A549 treated with ZK216348 at 1 μM for 4 hours (cell line): ENCODE measurements around the gene ITGA2. TPM values are rescaled to one million over a fixed set of nuclear protein-coding genes. Genes with fewer than 3 reads are reported as not detected.

Experiments used
- total RNA-seq: library from RNA; stranded (reverse); fragments of 200-300 nt; extraction: Qiagen RNA extraction; gene quantifications from 5 replicates; pipeline ENCODE4 v1.2.3, GENCODE V29; 2022; ENCODE audit warnings: low read depth

Gene ITGA2
- 11.7 to 21.3 TPM (median 17.2 TPM) in 5 replicates for total RNA-seq

GRCh38 chr5:52989025-52989780, at the start of gene ITGA2:
Gene ITGA2, plus strand, starts transcription at chr5:52989352. Its CDS starts 117 bp downstream, at chr5:52989469.

GRCh38 chr5:53109443-53110127, 120.4 kb downstream of the ITGA2 start, which contains the start of gene MOCS2:
Gene MOCS2, minus strand, starts transcription at chr5:53109757. Its CDS starts 2,583 bp downstream, at chr5:53107174.

Other genes with a start within 250 kb of the ITGA2 start
- gene ITGA1, start 201.4 kb upstream of the ITGA2 start, total RNA-seq = 0.55 to 2.1 TPM (median 1.5 TPM) in 5 replicates
- 14.7 to 18.9 TPM (median 17.5 TPM) in 5 replicates for gene PELO, start 201.4 kb upstream of the ITGA2 start, total RNA-seq
- gene MOCS2, start 120.4 kb downstream of the ITGA2 start, total RNA-seq = 30.5 to 41.6 TPM (median 32.1 TPM) in 5 replicates